IMR-90 (cell line): ENCODE measurements around the gene CD99L2. TPM values are rescaled to one million over a fixed set of nuclear protein-coding genes. Genes with fewer than 3 reads are reported as not detected.

Experiments
- ATAC-seq: fragments of 200-7000 bp; cut with Tn5 transposase; 2 replicates; pipeline ENCODE4 v1.9.1; 2020; ENCODE audit warnings: low read depth, mild to moderate bottlenecking, moderate library complexity
- BruUV-seq: library from RNA; stranded (reverse); fragments of 400-500 nt; replicated peaks from 2 replicates; lab custom pipeline; 2021; lab: Mats Ljungman, UMichigan
- CTCF ChIA-PET: fragments of 300-600 bp; formaldehyde crosslinking; extraction: SDS; loops from one replicate; lab custom pipeline; 2021; ENCODE audit warnings: antibody characterized with exemption; lab: Yijun Ruan, JAX
- POLR2A ChIA-PET: fragments of 300-600 bp; sonication (Branson Sonifier 250); formaldehyde crosslinking; loops from one replicate; lab custom pipeline; 2022; ENCODE audit warnings: antibody characterized with exemption; ENCODE audit not compliant: unreplicated experiment; lab: Charles Lee
- DNase-seq: peaks from one replicate; pipeline ENCODE4 v3.0.0; 2013
- H2AFZ ChIP-seq: replicated peaks from 2 replicates; pipeline ENCODE3; 2013; ENCODE audit warnings: low read length, mild to moderate bottlenecking; ENCODE audit not compliant: poor library complexity
- H2AK5ac ChIP-seq: 2 replicates; pipeline ENCODE4 v1.6.1; 2013; ENCODE audit warnings: low read depth, low read length, inconsistent platforms
- H2AK9ac ChIP-seq: replicated peaks from 2 replicates; pipeline ENCODE3; 2013; ENCODE audit warnings: mild to moderate bottlenecking, low read depth, low read length, moderate library complexity; ENCODE audit not compliant: poor library complexity
- H2BK120ac ChIP-seq: 2 replicates; pipeline ENCODE4 v1.6.1; 2013; ENCODE audit warnings: low read depth, low read length, inconsistent platforms
- H2BK15ac ChIP-seq: 3 replicates; pipeline ENCODE4 v1.6.1; 2013; ENCODE audit warnings: low read depth, low read length, inconsistent platforms
- H2BK20ac ChIP-seq: 2 replicates; pipeline ENCODE4 v1.6.1; 2013; ENCODE audit warnings: low read depth, mild to moderate bottlenecking, inconsistent platforms, low read length, moderate library complexity
- H2BK5ac ChIP-seq: 2 replicates; pipeline ENCODE4 v1.6.1; 2013; ENCODE audit warnings: mild to moderate bottlenecking, low read depth, low read length, inconsistent platforms; ENCODE audit not compliant: poor library complexity, severe bottlenecking
- H3K14ac ChIP-seq: replicated peaks from 2 replicates; pipeline ENCODE4 v1.6.1; 2013; ENCODE audit warnings: low read depth, low read length, inconsistent platforms
- H3K18ac ChIP-seq: 2 replicates; pipeline ENCODE4 v1.6.1; 2013; ENCODE audit warnings: low read depth, low read length, control low read depth
- H3K23ac ChIP-seq: 2 replicates; pipeline ENCODE4 v1.6.1; 2013; ENCODE audit warnings: low read depth, low read length, inconsistent platforms
- H3K27ac ChIP-seq: 2 replicates; pipeline ENCODE4 v1.5.1; 2013; ENCODE audit warnings: mild to moderate bottlenecking, control low read depth, low read length; ENCODE audit not compliant: insufficient read depth
- H3K27me3 ChIP-seq: 2 replicates; pipeline ENCODE4 v1.6.1; 2013; ENCODE audit warnings: low read length; ENCODE audit not compliant: control insufficient read depth, insufficient read depth
- H3K36me3 ChIP-seq: 2 replicates; pipeline ENCODE4 v1.6.1; 2013; ENCODE audit warnings: low read length, mixed read lengths; ENCODE audit not compliant: control insufficient read depth, insufficient read depth
- H3K4ac ChIP-seq: 2 replicates; pipeline ENCODE4 v1.6.1; 2013; ENCODE audit warnings: low read depth, low read length, inconsistent platforms
- H3K4me1 ChIP-seq: 2 replicates; pipeline ENCODE4 v1.6.1; 2013; ENCODE audit warnings: low read length, mixed read lengths; ENCODE audit not compliant: control insufficient read depth, insufficient read depth
- H3K4me2 ChIP-seq: 2 replicates; pipeline ENCODE4 v1.6.1; 2013; ENCODE audit warnings: low read depth, mild to moderate bottlenecking, control low read depth, low read length, moderate library complexity
- H3K4me3 ChIP-seq: 2 replicates; pipeline ENCODE4 v1.5.1; 2013; ENCODE audit warnings: low read depth, mild to moderate bottlenecking, control low read depth, low read length, moderate library complexity; ENCODE audit not compliant: insufficient read depth
- H3K56ac ChIP-seq: 2 replicates; pipeline ENCODE4 v1.6.1; 2013; ENCODE audit warnings: low read length, inconsistent platforms; ENCODE audit not compliant: insufficient read depth; ENCODE audit errors: extremely low read depth
- H3K79me1 ChIP-seq, 2 experiments: 2 replicates each; pipeline ENCODE4 v1.6.1; 2013; ENCODE audit warnings: low read length in 2 of 2, inconsistent platforms in 1 of 2, low read depth in 1 of 2
- H3K9ac ChIP-seq: 2 replicates; pipeline ENCODE4 v1.6.1; 2013; ENCODE audit warnings: low read depth, low read length, control low read depth
- H3K9me1 ChIP-seq: 2 replicates; pipeline ENCODE4 v1.6.1; 2013; ENCODE audit warnings: low read length, inconsistent platforms; ENCODE audit not compliant: insufficient read depth
- H3K9me3 ChIP-seq: 2 replicates; pipeline ENCODE4 v1.6.1; 2013; ENCODE audit warnings: low read length; ENCODE audit not compliant: control insufficient read depth, insufficient read depth
- H4K20me1 ChIP-seq: 2 replicates; pipeline ENCODE4 v1.6.1; 2013; ENCODE audit warnings: low read length, inconsistent platforms; ENCODE audit not compliant: insufficient read depth
- H4K5ac ChIP-seq: 2 replicates; pipeline ENCODE4 v1.6.1; 2013; ENCODE audit warnings: mild to moderate bottlenecking, low read depth, low read length, control low read depth
- H4K8ac ChIP-seq, 2 experiments: 2 replicates each; pipeline ENCODE4 v1.6.1; 2013; ENCODE audit warnings: low read depth in 2 of 2, low read length in 2 of 2, control low read depth in 1 of 2, inconsistent platforms in 1 of 2
- H4K91ac ChIP-seq: 2 replicates; pipeline ENCODE4 v1.6.1; 2013; ENCODE audit warnings: low read depth, low read length, inconsistent platforms; ENCODE audit not compliant: insufficient read depth
- BHLHE40 ChIP-seq: fragments of 150-350 bp; IDR thresholded peaks from 2 replicates; pipeline ENCODE4 v1.6.1; 2016; ENCODE audit warnings: mild to moderate bottlenecking, low read depth, low read length
- CHD1 ChIP-seq: IDR thresholded peaks from 2 replicates; pipeline ENCODE4 v1.6.1; 2012; ENCODE audit warnings: low read depth, low read length, improper control_type of control experiment
- FOS ChIP-seq: fragments of 150-350 bp; IDR thresholded peaks from 2 replicates; pipeline ENCODE4 v1.6.1; 2016; ENCODE audit warnings: low read depth, low read length
- MAFK ChIP-seq: IDR thresholded peaks from 2 replicates; pipeline ENCODE4 v1.6.1; 2012; ENCODE audit warnings: low read depth, low read length, improper control_type of control experiment
- MAZ ChIP-seq: IDR thresholded peaks from 2 replicates; pipeline ENCODE4 v1.6.1; 2012; ENCODE audit warnings: low read depth, mild to moderate bottlenecking, low read length, improper control_type of control experiment, moderate library complexity, borderline replicate concordance
- MXI1 ChIP-seq: IDR thresholded peaks from 2 replicates; pipeline ENCODE4 v1.6.1; 2012; ENCODE audit warnings: low read depth, mild to moderate bottlenecking, low read length, moderate library complexity, borderline replicate concordance
- NFE2L2 ChIP-seq: fragments of 150-350 bp; IDR thresholded peaks from 2 replicates; pipeline ENCODE4 v1.6.1; 2016; ENCODE audit warnings: low read depth, mild to moderate bottlenecking, low read length
- POLR2A ChIP-seq: IDR thresholded peaks from 2 replicates; pipeline ENCODE4 v1.6.1; 2012; ENCODE audit warnings: mild to moderate bottlenecking, low read depth, low read length
- RAD21 ChIP-seq: IDR thresholded peaks from 2 replicates; pipeline ENCODE4 v1.6.1; 2012; ENCODE audit warnings: low read length, improper control_type of control experiment
- RCOR1 ChIP-seq: IDR thresholded peaks from 2 replicates; pipeline ENCODE4 v1.6.1; 2012; ENCODE audit warnings: mild to moderate bottlenecking, low read length, improper control_type of control experiment; ENCODE audit not compliant: insufficient replicate concordance
- RFX5 ChIP-seq: IDR thresholded peaks from 2 replicates; pipeline ENCODE4 v1.8.0; 2012; ENCODE audit warnings: low read depth, mild to moderate bottlenecking, low read length, moderate library complexity
- SMC3 ChIP-seq: fragments of 150-350 bp; IDR thresholded peaks from 2 replicates; pipeline ENCODE4 v1.6.1; 2016; ENCODE audit warnings: low read depth, mild to moderate bottlenecking, antibody characterized with exemption, low read length, moderate library complexity
- WGBS, 2 experiments: methylation state at CpG; one replicate each; pipeline versions ENCODE4 v1.1.5 to v1.1.7; 2013; ENCODE audit warnings: missing lambda C conversion rate in 2 of 2; ENCODE audit not compliant: insufficient read length in 1 of 2; ENCODE audit errors: extremely low coverage in 2 of 2; 5-methylcytosine and 5-hydroxymethylcytosine counted together
- dilution Hi-C: fragments of 300-500 bp; cut with HindIII; formaldehyde crosslinking; loops from one replicate; pipeline ENCODE4 v1.14.3; 2018; ENCODE audit warnings: low sequenced_read_pairs; ENCODE audit not compliant: unreplicated experiment
- in situ Hi-C: fragments of 300-500 bp; cut with MboI; formaldehyde crosslinking; loops from 3 replicates; pipeline ENCODE4 v1.14.3; 2019; ENCODE audit warnings: low sequenced_read_pairs, inconsistent platforms, mixed read lengths
- intact Hi-C: fragments of 100-400 bp; cut with micrococcal nuclease; formaldehyde crosslinking; loops from 2 replicates; pipeline ENCODE4 v1.10.0; 2022
- polyA plus RNA-seq, 3 experiments: library from polyadenylated mRNA; depleted of rRNA; stranded (reverse); fragments of >200 nt; gene quantifications; 2 replicates each; pipeline ENCODE4 v1.2.3, GENCODE V29; 2012; ENCODE audit warnings: low replicate concordance in 1 of 3
- total RNA-seq: library from RNA; depleted of rRNA; stranded (reverse); fragments of >200 nt; gene quantifications from 2 replicates; pipeline ENCODE4 v1.2.3, GENCODE V29; 2012
- TF ChIP-seq, protein P1 (sequence below): conservative IDR thresholded peaks from 2 replicates; pipeline ENCODE4 v1.5.1; 2012; ENCODE audit warnings: mild to moderate bottlenecking, low read depth, low read length, improper control_type of control experiment
- TF ChIP-seq, protein P2 (sequence below): fragments of 150-350 bp; IDR thresholded peaks from 2 replicates; pipeline ENCODE4 v1.6.1; 2016; ENCODE audit warnings: low read depth, mild to moderate bottlenecking, low read length, moderate library complexity, borderline replicate concordance
- TF ChIP-seq, protein P3 (sequence below): fragments of 150-350 bp; IDR thresholded peaks from 2 replicates; pipeline ENCODE4 v1.6.1; 2017; ENCODE audit warnings: mild to moderate bottlenecking, antibody characterized with exemption, low read length, low read depth

The CD99L2 gene
- total and polyA plus RNA-seq, 2 of the 4 experiments (the other 2 are of a cell fraction), result 17.4 to 41.4 TPM

DNA sequence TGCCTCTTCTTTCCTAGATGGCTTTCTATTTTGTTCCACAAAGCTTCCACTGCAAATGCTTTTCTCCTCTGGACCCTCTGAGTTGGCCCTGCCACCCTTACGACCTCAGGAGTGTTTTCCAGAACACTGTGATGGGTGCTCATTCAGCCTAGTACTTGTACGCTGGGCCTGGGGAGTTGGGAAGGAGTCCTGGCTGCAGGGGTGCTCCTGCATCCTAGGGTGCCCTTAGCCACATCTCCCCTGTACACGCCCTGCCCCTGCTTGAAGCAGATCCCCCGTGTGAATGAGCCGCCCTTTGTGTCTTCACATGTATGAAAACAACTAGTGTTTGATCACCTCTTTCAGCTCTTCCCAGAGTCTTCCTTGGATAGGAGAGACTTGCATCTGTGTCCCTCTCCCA, 141.1 kb downstream of the CD99L2 start:
- H2BK15ac ChIP-seq, result no peak overlapping the region
- no peaks in the 10 kb centered on the region for H3K27me3 ChIP-seq
- ATAC-seq (no peak), DNase-seq (no peak)
- ChIA-PET POLR2A (no interaction called here), CTCF (no interaction called here)
- H4K91ac ChIP-seq, result no peak overlapping the region
- 0 out of 2 replicates have a peak, but pooled peaks cover 2% of the 10 kb centered on the region for H3K9me3 ChIP-seq
- H4K20me1 ChIP-seq, result no peaks in the 10 kb centered on the region
- WGBS, 2 experiments, result no CpG with 5 or more reads among the region's 5 CpGs
- no peak overlapping the region for H4K8ac ChIP-seq
- H2BK5ac ChIP-seq, result no peak overlapping the region
- H2BK20ac ChIP-seq, result no peak overlapping the region
- BruUV-seq, result no TSS peak
- no peak overlapping the region for H3K27ac ChIP-seq
- dilution Hi-C loops (no loop called here), intact Hi-C loops (no loop called here), in situ Hi-C loops (no loop called here)
- H2BK120ac ChIP-seq, result no peak overlapping the region
- H3K9ac ChIP-seq, result no peak overlapping the region
- TF ChIP-seq RFX5 (no peak), MXI1 (no peak), CHD1 (no peak), MAFK (no peak), RCOR1 (no peak), BHLHE40 (no peak), SMC3 (no peak), FOS (no peak), RAD21 (no peak), NFE2L2 (no peak), POLR2A (no peak), MAZ (no peak)
- TF ChIP-seq, protein P1, sequence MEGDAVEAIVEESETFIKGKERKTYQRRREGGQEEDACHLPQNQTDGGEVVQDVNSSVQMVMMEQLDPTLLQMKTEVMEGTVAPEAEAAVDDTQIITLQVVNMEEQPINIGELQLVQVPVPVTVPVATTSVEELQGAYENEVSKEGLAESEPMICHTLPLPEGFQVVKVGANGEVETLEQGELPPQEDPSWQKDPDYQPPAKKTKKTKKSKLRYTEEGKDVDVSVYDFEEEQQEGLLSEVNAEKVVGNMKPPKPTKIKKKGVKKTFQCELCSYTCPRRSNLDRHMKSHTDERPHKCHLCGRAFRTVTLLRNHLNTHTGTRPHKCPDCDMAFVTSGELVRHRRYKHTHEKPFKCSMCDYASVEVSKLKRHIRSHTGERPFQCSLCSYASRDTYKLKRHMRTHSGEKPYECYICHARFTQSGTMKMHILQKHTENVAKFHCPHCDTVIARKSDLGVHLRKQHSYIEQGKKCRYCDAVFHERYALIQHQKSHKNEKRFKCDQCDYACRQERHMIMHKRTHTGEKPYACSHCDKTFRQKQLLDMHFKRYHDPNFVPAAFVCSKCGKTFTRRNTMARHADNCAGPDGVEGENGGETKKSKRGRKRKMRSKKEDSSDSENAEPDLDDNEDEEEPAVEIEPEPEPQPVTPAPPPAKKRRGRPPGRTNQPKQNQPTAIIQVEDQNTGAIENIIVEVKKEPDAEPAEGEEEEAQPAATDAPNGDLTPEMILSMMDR, result no peak
- TF ChIP-seq, protein P2, sequence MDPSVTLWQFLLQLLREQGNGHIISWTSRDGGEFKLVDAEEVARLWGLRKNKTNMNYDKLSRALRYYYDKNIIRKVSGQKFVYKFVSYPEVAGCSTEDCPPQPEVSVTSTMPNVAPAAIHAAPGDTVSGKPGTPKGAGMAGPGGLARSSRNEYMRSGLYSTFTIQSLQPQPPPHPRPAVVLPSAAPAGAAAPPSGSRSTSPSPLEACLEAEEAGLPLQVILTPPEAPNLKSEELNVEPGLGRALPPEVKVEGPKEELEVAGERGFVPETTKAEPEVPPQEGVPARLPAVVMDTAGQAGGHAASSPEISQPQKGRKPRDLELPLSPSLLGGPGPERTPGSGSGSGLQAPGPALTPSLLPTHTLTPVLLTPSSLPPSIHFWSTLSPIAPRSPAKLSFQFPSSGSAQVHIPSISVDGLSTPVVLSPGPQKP, result no peak
- TF ChIP-seq, protein P3, sequence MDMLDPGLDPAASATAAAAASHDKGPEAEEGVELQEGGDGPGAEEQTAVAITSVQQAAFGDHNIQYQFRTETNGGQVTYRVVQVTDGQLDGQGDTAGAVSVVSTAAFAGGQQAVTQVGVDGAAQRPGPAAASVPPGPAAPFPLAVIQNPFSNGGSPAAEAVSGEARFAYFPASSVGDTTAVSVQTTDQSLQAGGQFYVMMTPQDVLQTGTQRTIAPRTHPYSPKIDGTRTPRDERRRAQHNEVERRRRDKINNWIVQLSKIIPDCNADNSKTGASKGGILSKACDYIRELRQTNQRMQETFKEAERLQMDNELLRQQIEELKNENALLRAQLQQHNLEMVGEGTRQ, result no peak
- H2AK5ac ChIP-seq, result no peak overlapping the region
- H2AK9ac ChIP-seq, result no peak overlapping the region
- H3K4ac ChIP-seq, result no peak overlapping the region
- H3K4me1 ChIP-seq, result peaks cover 3% of the 10 kb centered on the region; the same call in 1 of the 2 replicates
- H3K14ac ChIP-seq, result no peak overlapping the region
- H3K79me1 ChIP-seq, result no peaks in the 10 kb centered on the region
- no peak overlapping the region for H4K5ac ChIP-seq
- H3K36me3 ChIP-seq, result peaks cover 5% of the 10 kb centered on the region
- H3K9me1 ChIP-seq, result no peaks in the 10 kb centered on the region
- H3K4me2 ChIP-seq, result no peak overlapping the region
- H3K23ac ChIP-seq, result no peak overlapping the region
- no peak overlapping the region for H3K18ac ChIP-seq
- no peak overlapping the region for H2AFZ ChIP-seq
- no peak overlapping the region for H3K4me3 ChIP-seq
- no peak overlapping the region for H3K56ac ChIP-seq
